ENCODE data around the gene FKBP2. TPM values are rescaled to one million over a fixed set of nuclear protein-coding genes. Genes with fewer than 3 reads are reported as not detected.
A peak's percentile ranks its signal among the peaks of the same experiment; 100 is the strongest.

The FKBP2 gene
- total RNA-seq, 2 donors from 2014 or later, result 27.4 to 29.1 TPM

DNA sequence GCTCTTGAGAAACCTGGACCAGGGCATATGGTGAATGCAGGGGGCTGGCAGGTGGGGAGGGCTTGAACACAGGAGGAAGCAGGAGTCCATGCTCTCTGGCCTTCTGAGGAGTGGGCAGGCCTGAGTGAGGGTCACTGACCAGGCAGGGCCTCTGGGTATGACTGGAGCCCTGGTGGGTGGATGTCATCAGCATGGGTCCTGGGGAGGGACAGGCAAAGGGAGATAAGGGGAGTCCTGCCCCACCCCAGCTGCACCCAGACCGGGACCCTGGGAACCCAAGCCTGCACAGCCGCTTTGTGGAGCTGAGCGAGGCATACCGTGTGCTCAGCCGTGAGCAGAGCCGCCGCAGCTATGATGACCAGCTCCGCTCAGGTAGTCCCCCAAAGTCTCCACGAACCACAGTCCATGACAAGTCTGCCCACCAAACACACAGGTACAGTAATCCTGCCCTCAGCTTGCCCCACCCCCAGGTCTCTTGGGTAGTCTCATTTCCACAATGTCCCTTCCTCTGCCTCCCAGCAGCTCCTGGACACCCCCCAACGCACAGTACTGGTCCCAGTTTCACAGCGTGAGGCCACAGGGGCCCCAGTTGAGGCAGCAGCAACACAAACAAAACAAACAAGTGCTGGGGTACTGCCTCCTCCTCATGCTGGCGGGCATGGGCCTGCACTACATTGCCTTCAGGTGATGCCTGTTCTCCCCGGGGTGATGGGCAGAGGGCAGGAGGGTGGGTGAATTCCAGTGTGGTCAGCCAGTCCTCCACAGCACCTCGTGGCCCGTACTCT, 8.5 kb upstream of the FKBP2 start:
- Mint-ChIP-seq H3K4me3 (peak overlapping the region; percentile 92), H3K27ac (peak overlapping the region; percentile 90), H3K4me1 (peaks cover 26% of the 10 kb centered on the region), H3K27me3 (no peaks in the 10 kb centered on the region), H3K36me3 (ENCODE audit: low read depth) (no peaks in the 10 kb centered on the region)
- H3K9me3 ChIP-seq (ENCODE audit: control insufficient read depth, low read length, poor library complexity, severe bottlenecking), result no peaks in the 10 kb centered on the region
- no peak for ATAC-seq
- no peak for DNase-seq

DNA sequence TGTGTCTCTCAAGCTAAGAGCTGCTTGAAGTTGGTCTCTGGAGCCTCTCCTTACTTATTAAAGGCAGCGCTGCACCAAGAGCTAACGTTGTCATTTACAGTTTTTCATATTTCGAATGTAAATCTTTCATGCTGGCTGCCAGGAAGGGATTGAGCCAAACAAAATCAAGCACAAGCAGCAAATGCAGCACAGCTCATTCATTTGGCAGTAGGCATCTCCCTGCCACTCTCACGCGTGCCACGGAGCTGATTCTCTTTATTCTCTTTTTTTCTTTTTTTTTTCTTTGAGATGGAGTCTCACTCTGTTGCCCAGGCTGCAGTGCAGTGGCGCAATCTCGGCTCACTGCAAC, 8.0 kb upstream of the FKBP2 start:
- no peak for ATAC-seq
- peaks cover 25% of the 10 kb centered on the region for H3K4me1 Mint-ChIP-seq

DNA sequence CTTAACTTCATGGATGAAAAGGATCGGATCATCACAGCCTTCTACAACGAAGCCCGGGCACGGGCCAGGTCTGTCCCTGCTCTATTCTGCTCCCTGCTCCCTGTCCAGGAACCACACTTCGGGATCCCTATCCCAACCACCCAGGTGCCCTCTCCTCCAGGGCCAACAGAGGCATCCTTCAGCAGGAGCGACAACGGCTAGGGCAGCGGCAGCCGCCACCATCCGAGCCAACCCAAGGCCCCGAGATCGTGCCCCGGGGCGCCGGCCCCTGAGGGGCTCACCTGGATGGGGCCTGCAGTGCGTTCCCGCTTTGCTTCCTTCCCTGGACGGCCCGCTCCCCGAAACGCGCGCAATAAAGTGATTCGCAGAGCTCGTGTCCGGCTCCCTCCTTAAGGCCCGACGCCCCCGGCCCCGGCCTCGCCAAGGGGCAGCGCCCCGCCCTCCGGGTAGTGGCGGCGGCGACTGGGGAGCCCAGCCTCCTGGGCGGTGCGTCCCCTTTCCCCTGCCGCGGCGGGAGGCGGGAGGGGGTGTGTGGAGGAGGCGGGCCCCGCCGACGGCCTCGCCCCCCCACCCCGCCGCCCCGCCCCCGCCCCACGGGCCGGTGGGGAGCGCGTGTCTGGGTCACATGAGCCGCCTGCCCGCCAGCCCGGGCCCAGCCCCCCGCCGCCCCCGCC, 6.8 kb upstream of the FKBP2 start, which contains the start of gene VEGFB:
VEGFB (plus strand) TSS at position 672 of the 674 bp plus-strand sequence. CDS start 250 bp downstream, outside the sequence.
- Mint-ChIP-seq H3K4me1 (peaks cover 25% of the 10 kb centered on the region), H3K36me3 (ENCODE audit: low read depth) (no peaks in the 10 kb centered on the region), H3K27me3 (no peaks in the 10 kb centered on the region), H3K4me3 (peak within 1 kb of the TSS; percentile 82), H3K27ac (peak within 1 kb of the TSS; percentile 98)
- no peaks in the 10 kb centered on the region for H3K9me3 ChIP-seq (ENCODE audit: control insufficient read depth, low read length, poor library complexity, severe bottlenecking)
- ATAC-seq (peak; percentile 65), DNase-seq (peak; percentile 47 to 81 (median 77))

More for the DNA sequence above, 8.0 kb upstream of the FKBP2 start:
- H3K27ac Mint-ChIP-seq, result peak overlapping the region; percentile 79
- no peaks in the 10 kb centered on the region for H3K9me3 ChIP-seq (ENCODE audit: control insufficient read depth, low read length, poor library complexity, severe bottlenecking)
- no peak for DNase-seq
- H3K36me3 Mint-ChIP-seq (ENCODE audit: low read depth), result no peaks in the 10 kb centered on the region
- no peaks in the 10 kb centered on the region for H3K27me3 Mint-ChIP-seq
- peak overlapping the region; percentile 82 for H3K4me3 Mint-ChIP-seq

DNA sequence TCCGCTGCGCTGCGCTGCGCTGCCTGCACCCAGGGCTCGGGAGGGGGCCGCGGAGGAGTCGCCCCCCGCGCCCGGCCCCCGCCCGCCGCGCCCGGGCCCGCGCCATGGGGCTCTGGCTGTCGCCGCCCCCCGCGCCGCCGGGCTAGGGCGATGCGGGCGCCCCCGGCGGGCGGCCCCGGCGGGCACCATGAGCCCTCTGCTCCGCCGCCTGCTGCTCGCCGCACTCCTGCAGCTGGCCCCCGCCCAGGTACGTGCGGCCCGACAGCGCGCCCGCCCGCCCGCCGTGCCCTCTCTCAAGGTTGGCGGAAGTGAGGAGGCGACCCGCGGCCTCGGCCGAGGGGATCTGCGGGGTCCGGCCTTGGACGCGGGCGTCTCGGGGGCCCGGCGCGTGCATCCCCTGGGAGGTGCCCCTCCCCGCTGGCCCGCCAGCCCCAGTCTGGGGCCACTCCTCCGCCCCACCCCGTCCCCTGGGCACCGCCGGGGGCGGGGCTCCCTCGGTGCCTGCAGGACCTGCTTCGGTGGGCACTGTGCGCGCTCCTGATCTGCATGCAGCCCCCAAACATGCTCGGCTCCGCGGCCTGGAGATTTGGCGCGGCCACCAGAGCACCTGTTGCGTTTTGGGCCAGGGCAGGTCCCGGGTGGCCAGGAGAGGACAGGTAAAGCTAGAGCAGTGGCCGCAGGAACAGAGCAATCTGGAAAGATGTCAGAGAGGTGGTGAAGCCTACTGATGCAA, 6.1 kb upstream of the FKBP2 start:
- H3K36me3 Mint-ChIP-seq (ENCODE audit: low read depth), result no peaks in the 10 kb centered on the region
- peak overlapping the region; percentile 98 for H3K27ac Mint-ChIP-seq
- peak overlapping the region; percentile 77 for H3K4me3 Mint-ChIP-seq
- peak; percentile 65 for ATAC-seq
- no peaks in the 10 kb centered on the region for H3K27me3 Mint-ChIP-seq
- DNase-seq, result peak; percentile 46 to 58 (median 57)
- no peaks in the 10 kb centered on the region for H3K9me3 ChIP-seq (ENCODE audit: control insufficient read depth, low read length, poor library complexity, severe bottlenecking)
- peaks cover 21% of the 10 kb centered on the region for H3K4me1 Mint-ChIP-seq

DNA sequence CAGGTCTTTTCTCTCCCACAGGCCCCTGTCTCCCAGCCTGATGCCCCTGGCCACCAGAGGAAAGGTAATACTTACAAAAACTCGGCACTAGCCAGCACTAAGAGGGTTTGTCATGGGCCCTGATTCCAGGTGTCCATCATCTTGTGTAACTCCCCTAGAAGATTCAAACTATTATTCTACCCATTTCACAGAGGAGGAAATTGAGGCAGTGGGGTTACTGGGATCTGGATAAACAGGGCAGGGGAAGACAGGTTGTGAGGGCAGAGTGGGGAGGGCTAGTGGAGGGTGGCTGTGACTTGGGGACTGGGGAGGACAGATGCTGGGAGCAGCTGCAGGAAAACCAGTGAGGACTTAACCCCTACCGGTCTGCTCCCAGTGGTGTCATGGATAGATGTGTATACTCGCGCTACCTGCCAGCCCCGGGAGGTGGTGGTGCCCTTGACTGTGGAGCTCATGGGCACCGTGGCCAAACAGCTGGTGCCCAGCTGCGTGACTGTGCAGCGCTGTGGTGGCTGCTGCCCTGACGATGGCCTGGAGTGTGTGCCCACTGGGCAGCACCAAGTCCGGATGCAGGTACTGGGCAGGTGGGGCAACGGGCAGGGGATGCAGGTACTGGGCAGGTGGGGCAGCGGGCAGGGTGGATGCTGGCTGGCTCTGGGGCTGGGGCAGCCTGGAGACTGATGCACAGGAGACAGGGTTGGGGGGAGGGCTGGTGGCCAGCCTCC, 5.3 kb upstream of the FKBP2 start:
- Mint-ChIP-seq H3K36me3 (ENCODE audit: low read depth) (no peaks in the 10 kb centered on the region), H3K4me3 (peak overlapping the region; percentile 77), H3K27ac (peak overlapping the region; percentile 98), H3K4me1 (peaks cover 23% of the 10 kb centered on the region), H3K27me3 (no peaks in the 10 kb centered on the region)
- DNase-seq (no peak), ATAC-seq (no peak)
- no peaks in the 10 kb centered on the region for H3K9me3 ChIP-seq (ENCODE audit: control insufficient read depth, low read length, poor library complexity, severe bottlenecking)

DNA sequence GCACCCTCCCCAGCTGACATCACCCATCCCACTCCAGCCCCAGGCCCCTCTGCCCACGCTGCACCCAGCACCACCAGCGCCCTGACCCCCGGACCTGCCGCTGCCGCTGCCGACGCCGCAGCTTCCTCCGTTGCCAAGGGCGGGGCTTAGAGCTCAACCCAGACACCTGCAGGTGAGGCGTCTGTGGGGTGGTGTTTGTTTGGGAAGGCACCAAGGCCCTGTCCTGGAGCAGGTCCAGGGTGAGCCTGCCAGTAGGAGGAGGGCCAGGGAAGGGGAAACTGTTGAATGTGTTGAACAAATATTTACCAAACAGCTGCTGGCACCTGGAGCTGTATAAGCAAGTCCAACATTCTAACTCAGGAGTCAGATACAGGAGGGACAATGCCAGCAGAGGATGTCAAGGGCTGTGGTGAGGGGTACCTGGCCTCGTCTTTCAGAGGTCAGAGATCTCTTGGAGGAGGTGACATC, 3.4 kb upstream of the FKBP2 start:
- Mint-ChIP-seq H3K27me3 (no peaks in the 10 kb centered on the region), H3K27ac (peak overlapping the region; percentile 98), H3K36me3 (ENCODE audit: low read depth) (peaks cover 2% of the 10 kb centered on the region), H3K4me3 (peak overlapping the region; percentile 77), H3K4me1 (peaks cover 23% of the 10 kb centered on the region)
- DNase-seq (no peak), ATAC-seq (no peak)
- no peaks in the 10 kb centered on the region for H3K9me3 ChIP-seq (ENCODE audit: control insufficient read depth, low read length, poor library complexity, severe bottlenecking)

DNA sequence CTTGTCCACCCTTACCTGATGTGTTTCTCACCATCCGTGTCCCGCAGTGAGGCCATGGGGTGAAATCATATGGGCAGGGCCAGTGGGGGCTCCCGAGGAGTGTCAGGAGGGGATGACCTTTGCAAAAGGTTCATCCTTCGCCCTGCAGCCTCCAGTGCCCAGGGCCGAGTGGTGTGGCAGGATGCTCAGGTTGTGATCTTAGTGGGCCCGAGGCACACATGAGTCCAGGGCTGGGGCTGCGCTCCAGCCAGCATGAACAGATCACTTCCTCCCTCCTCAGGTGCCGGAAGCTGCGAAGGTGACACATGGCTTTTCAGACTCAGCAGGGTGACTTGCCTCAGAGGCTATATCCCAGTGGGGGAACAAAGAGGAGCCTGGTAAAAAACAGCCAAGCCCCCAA, 2.8 kb upstream of the FKBP2 start:
- Mint-ChIP-seq H3K4me3 (no peak overlapping the region), H3K27me3 (no peaks in the 10 kb centered on the region), H3K36me3 (ENCODE audit: low read depth) (peaks cover 2% of the 10 kb centered on the region), H3K27ac (peak overlapping the region; percentile 98), H3K4me1 (peaks cover 26% of the 10 kb centered on the region)
- no peak for ATAC-seq
- no peaks in the 10 kb centered on the region for H3K9me3 ChIP-seq (ENCODE audit: control insufficient read depth, low read length, poor library complexity, severe bottlenecking)
- no peak for DNase-seq

DNA sequence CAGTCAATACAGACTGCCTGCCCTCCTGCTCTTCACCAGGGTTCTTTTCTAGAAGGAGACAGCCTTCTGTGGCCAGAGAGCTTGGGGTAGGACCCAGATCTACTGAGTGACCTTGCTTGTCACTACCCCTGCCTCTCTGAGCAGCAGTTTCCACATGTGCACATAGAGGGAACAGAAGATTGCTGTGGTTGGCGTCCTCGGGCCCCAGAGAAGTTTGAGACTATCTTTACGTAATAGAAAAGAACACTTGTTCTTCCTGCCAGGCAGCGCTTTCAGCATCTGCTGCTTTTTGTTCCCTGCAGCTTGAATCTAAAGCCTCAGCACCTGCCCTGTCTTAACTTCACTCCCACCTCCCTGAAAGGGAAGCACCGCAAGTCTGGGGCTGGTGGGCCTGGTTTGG, 1.9 kb upstream of the FKBP2 start:
- Mint-ChIP-seq H3K4me1 (peaks cover 29% of the 10 kb centered on the region), H3K27me3 (no peaks in the 10 kb centered on the region), H3K27ac (peak overlapping the region; percentile 98), H3K36me3 (ENCODE audit: low read depth) (peaks cover 2% of the 10 kb centered on the region), H3K4me3 (no peak overlapping the region)
- DNase-seq (no peak), ATAC-seq (no peak)
- H3K9me3 ChIP-seq (ENCODE audit: control insufficient read depth, low read length, poor library complexity, severe bottlenecking), result no peaks in the 10 kb centered on the region

DNA sequence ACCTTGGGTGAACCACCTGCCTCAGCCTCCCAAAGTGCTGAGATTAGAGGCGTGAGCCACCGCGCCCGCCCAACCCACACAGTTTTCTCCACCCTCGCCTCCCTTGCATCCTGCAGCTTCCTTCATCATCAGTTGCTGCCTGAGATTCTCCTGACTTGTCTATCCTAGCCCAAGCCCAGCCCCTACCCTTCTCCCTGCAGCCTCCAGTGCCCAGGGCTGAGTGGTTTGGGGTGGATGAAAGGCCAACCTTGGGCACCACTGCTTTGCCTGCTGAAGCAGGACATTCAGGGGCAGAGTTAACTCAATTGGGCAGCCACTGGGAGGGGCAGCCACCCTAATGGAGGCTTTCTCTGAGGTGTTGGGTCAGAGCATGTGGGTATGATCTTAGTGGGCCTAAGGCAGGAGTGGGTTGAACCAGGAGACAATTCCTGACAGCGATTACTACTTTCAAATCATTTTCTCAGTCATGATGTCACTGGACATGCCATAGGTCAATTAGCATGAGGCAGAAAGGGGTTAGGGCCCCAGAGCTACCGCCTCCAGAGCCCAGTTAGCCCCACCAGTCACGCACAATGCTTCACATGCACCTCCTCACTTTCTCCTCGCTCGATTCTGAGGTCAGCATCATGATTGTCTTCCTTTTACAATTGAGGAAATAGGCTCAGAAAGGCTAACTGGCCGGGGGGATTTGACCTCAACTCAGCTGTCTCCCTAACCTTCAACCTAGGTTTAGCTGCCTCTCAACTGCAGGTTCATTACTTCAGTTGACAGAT, 1.0 kb upstream of the FKBP2 start:
- Mint-ChIP-seq H3K4me1 (peaks cover 29% of the 10 kb centered on the region), H3K4me3 (peak overlapping the region; percentile 95), H3K27me3 (no peaks in the 10 kb centered on the region), H3K36me3 (ENCODE audit: low read depth) (peaks cover 2% of the 10 kb centered on the region), H3K27ac (peak overlapping the region; percentile 98)
- H3K9me3 ChIP-seq (ENCODE audit: control insufficient read depth, low read length, poor library complexity, severe bottlenecking), result no peaks in the 10 kb centered on the region
- ATAC-seq (no peak), DNase-seq (no peak)

DNA sequence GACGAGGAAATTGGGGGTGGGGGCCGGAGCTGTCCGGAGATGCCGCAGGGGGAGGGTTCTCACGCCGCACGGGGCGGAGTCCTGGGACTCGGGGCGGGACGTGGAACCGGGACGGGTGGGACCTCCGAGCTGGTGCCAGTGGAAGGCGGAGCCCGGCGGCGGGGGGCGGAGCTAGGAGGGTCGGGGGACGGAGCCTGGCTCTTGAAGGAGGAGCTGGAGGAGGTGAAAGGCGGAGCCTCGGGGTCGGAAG, 271 bp downstream of the FKBP2 start:
- Mint-ChIP-seq H3K36me3 (ENCODE audit: low read depth) (peaks cover 2% of the 10 kb centered on the region), H3K4me3 (peak overlapping the region; percentile 95), H3K27me3 (no peaks in the 10 kb centered on the region), H3K27ac (peak overlapping the region; percentile 98), H3K4me1 (peaks cover 26% of the 10 kb centered on the region)
- ATAC-seq, result peak; percentile 85
- no peaks in the 10 kb centered on the region for H3K9me3 ChIP-seq (ENCODE audit: control insufficient read depth, low read length, poor library complexity, severe bottlenecking)
- peak in 2 of 3 donors; percentile 100 for DNase-seq

DNA sequence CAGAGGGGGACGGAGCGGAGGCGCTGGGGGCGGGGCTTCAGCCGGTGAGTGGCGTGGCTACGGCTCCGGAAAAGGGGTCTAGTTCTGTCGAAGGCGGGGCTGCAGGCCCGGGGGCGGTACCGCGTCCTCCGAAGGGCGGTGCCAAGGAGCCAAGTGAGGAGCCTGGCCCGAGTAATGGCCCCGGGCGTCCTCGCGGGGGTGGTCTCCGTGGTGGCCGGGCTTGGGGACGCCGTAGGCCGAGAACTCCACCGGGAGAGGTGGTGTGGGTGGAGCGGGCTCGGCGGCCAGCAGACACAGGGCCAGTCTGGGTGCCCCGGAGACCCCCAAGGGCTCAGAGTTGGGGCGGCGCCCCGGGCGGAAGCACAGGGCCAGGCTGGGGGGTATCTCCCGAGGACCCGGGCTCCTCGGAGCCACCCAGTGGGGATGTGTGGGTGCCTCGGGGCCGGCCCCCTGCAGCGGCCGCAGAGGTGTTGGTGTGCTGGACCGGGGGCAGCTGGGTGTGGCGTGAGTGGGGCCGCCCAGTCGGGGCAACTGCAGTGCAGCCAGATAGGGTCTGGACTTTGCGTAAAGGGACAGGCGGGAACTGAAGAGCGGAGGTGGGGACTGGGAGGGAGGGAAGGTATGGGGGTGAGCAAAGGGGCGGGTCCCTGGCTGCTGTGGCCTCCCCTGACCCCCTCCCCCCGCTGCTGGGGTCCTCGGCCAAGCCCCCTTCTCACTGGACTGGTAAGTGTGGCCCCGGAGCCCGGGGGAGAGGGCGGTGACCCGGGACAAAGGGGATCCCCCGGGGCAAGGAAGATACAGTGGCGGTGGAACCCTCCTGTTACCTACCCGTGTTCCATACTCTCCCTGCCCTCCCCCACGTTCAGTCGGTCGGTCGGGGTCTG, 838 bp downstream of the FKBP2 start:
- Mint-ChIP-seq H3K4me1 (peaks cover 26% of the 10 kb centered on the region), H3K4me3 (peak overlapping the region; percentile 95), H3K27me3 (no peaks in the 10 kb centered on the region), H3K36me3 (ENCODE audit: low read depth) (peaks cover 2% of the 10 kb centered on the region), H3K27ac (peak overlapping the region; percentile 98)
- peak in 2 of 3 donors; percentile 19 to 99 for DNase-seq
- no peaks in the 10 kb centered on the region for H3K9me3 ChIP-seq (ENCODE audit: control insufficient read depth, low read length, poor library complexity, severe bottlenecking)
- no peak for ATAC-seq
